ENCODE measurements around the gene MIEF1.

GRCh38 chr22:39554151-39554550 is 52.1 kb downstream of the MIEF1 start:
- TF ChIP-seq SP1 (IDR thresholded peaks at IDR 0.05) (no peak), SUZ12 (IDR thresholded peaks at IDR 0.05) (no peak), FOXM1 (IDR thresholded peaks at IDR 0.05; ENCODE audit: borderline replicate concordance) (no peak), PKNOX1 (IDR thresholded peaks at IDR 0.05) (no peak)
